ENCODE measurements around the gene SLC45A1. TPM values are rescaled to one million over a fixed set of nuclear protein-coding genes. Genes with fewer than 3 reads are reported as not detected.

SLC45A1 gene
- total and polyA plus RNA-seq, 7 experiments from 2014 or later = 0.15 to 1.5 (median 1.2) TPM

DNA sequence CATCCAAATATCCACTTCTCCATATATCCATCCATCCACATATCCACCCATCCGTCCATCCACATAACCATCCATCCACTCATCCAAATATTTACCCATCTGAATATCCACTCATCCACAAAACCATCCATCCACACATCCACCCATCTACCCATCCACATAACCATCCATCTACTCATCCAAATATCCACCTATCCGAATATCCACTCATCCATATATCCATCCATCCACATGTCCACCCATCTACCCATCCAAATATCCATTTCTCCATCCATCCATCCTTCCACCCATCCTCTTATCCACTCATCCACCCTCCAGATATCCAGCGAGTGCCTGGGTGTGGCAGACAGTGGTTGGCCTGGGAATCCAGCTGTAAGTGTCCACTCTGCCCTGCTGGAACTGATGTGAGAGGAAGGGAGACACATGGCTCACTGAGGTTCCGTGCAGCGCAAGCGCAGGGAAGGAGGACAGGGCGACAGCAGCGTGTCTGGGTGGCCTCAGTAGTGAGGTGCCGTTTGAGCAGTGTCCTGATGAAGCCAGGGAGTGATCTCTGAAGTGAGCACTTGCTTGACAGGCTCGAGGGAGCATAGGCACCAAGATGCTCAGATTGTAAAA, 27.1 kb downstream of the SLC45A1 start:
- Histone ChIP-seq H3K27ac (ENCODE audit: low read depth, low read length) (no peak overlapping the region), H3K36me3 (ENCODE audit: control insufficient read depth in 2 of 3, insufficient read depth in 3 of 3, low read length in 3 of 3) (no peaks in the 10 kb centered on the region), H3K4me3 (ENCODE audit: low read length) (no peak overlapping the region), H3K4me1 (ENCODE audit: control insufficient read depth in 2 of 2, insufficient read depth in 2 of 2, low read length in 2 of 2) (peaks cover 3 to 8% of the 10 kb centered on the region in 2 donors), H3K9me3 (ENCODE audit: control insufficient read depth in 2 of 3, low read length in 3 of 3) (no peaks in the 10 kb centered on the region), H3K27me3 (ENCODE audit: control insufficient read depth in 2 of 2, insufficient read depth in 2 of 2, low read length in 2 of 2) (no peaks in the 10 kb centered on the region)
- H3K4me1 Mint-ChIP-seq = peaks cover 0 to 5% (median 4%) of the 10 kb centered on the region in 7 donors
- ChIA-PET POLR2A (no interaction called here), CTCF (interaction anchor here (0.9 kb wide), 1 partner anchor 314 kb away, joined by 4 read pairs; no protein-coding TSS in a partner anchor)
- ATAC-seq = no peak
- intact Hi-C loops (cut with micrococcal nuclease) = no loop called here
- H3K27ac Mint-ChIP-seq = no peak overlapping the region
- H3K27me3 Mint-ChIP-seq = peaks cover 0 to 3% (median 0%) of the 10 kb centered on the region in 5 donors
- no peaks in the 10 kb centered on the region for H3K9me3 Mint-ChIP-seq
- DNase-seq = no peak
- H3K4me3 Mint-ChIP-seq = no peak overlapping the region
- H3K36me3 Mint-ChIP-seq = peaks cover 0 to 8% (median 0%) of the 10 kb centered on the region in 5 donors

DNA sequence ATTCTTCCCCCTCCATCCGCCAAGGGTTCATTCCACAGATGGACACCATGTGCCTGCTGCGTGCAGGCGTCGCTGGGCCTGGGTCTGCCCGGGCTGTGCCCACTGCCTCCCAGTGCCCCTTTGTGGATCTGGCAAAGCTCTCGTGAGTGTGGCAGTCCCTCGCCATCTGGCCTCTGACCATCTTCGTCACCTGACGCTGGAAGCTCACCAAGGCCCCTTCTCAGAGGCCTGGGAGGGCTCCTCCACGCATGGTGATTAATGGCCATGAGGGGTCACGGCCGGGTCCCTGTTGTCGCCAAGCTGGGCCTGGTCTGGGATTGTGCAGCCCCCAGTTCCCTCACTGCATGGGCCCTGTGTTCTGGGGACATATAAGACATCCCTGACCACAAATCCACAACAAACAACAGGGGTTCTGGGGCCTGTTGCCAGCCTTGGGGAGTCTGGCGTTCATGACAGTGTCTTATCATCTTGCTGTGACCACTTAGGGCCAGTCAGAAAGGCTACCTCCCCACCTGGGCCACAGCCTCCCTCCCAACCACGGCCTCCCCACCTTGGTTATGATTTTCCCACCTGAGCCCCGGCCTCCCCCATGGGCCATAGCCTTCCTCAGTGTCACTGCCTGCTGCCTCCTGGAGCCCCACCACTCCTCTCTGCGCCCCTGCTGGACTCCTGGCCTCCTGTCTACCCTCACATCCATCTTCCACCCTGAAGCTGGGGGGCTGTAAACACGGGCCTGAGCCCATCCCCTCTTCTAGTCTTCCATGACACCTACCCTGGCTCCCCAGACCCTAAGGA, 27.9 kb downstream of the SLC45A1 start:
- Mint-ChIP-seq H3K36me3 (peaks cover 0 to 3% (median 0%) of the 10 kb centered on the region in 5 donors), H3K9me3 (no peaks in the 10 kb centered on the region), H3K4me1 (peaks cover 0 to 5% (median 4%) of the 10 kb centered on the region in 7 donors), H3K27me3 (peaks cover 0 to 3% (median 0%) of the 10 kb centered on the region in 5 donors), H3K4me3 (no peak overlapping the region), H3K27ac (no peak overlapping the region)
- intact Hi-C loops (cut with micrococcal nuclease) = no loop called here
- no peak overlapping the region for H3K4me3 ChIP-seq (ENCODE audit: low read length)
- H3K9me3 ChIP-seq (ENCODE audit: control insufficient read depth in 2 of 3, low read length in 3 of 3) = no peaks in the 10 kb centered on the region
- POLR2A ChIA-PET = no interaction called here
- DNase-seq (no peak), ATAC-seq (no peak)
- H3K27ac ChIP-seq (ENCODE audit: low read depth, low read length) = no peak overlapping the region
- no peaks in the 10 kb centered on the region for H3K36me3 ChIP-seq (ENCODE audit: control insufficient read depth in 2 of 3, insufficient read depth in 3 of 3, low read length in 3 of 3)
- peaks cover 3 to 8% of the 10 kb centered on the region in 2 donors for H3K4me1 ChIP-seq (ENCODE audit: control insufficient read depth in 2 of 2, insufficient read depth in 2 of 2, low read length in 2 of 2)
- no peaks in the 10 kb centered on the region for H3K27me3 ChIP-seq (ENCODE audit: control insufficient read depth in 2 of 2, insufficient read depth in 2 of 2, low read length in 2 of 2)
- CTCF ChIA-PET = interaction anchor here (0.9 to 6.0 kb wide), 2 partner anchors 315 to 332 kb away, joined by 4 to 100 read pairs; no protein-coding TSS in a partner anchor

DNA sequence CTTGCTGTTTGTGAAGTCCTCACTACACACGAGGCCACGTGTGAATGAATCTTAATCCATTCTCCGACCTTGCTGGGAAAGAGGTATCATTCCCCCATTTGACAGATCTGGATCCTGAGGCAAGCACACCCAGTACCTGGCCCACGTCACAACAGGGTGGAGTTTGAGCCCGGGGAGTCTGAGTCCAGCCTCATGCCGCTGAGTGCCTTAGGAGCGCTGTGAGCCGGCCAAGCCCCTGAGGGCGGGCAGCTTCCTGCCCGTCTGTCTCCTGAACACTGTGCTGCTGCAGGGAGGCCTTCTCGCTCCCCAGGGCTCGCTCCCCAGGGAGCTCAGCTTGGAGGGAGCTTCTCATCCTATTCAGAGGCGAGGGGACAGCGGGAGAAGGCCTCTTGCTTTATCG, 29.7 kb downstream of the SLC45A1 start:
- Histone ChIP-seq H3K4me1 (ENCODE audit: control insufficient read depth in 2 of 2, insufficient read depth in 2 of 2, low read length in 2 of 2) (peaks cover 3 to 8% of the 10 kb centered on the region in 2 donors), H3K4me3 (ENCODE audit: low read length) (no peak overlapping the region), H3K9me3 (ENCODE audit: control insufficient read depth in 2 of 3, low read length in 3 of 3) (no peaks in the 10 kb centered on the region), H3K36me3 (ENCODE audit: control insufficient read depth in 2 of 3, insufficient read depth in 3 of 3, low read length in 3 of 3) (peaks cover 0 to 3% (median 0%) of the 10 kb centered on the region in 3 experiments), H3K27ac (ENCODE audit: low read depth, low read length) (no peak overlapping the region), H3K27me3 (ENCODE audit: control insufficient read depth in 2 of 2, insufficient read depth in 2 of 2, low read length in 2 of 2) (no peaks in the 10 kb centered on the region)
- ChIA-PET CTCF (interaction anchor here (0.6 to 6.0 kb wide), 3 partner anchors 308 to 372 kb away, joined by 3 to 100 read pairs (median 3); no protein-coding TSS in a partner anchor), POLR2A (interaction anchor here (0.8 kb wide), 1 partner anchor 332 kb away, joined by 3 read pairs; no protein-coding TSS in a partner anchor)
- no peak for DNase-seq
- ATAC-seq = no peak
- Mint-ChIP-seq H3K27me3 (peaks cover 0 to 3% (median 0%) of the 10 kb centered on the region in 5 donors), H3K27ac (no peak overlapping the region), H3K36me3 (peaks cover 0 to 7% (median 0%) of the 10 kb centered on the region in 5 donors), H3K4me1 (peaks cover 0 to 5% (median 4%) of the 10 kb centered on the region in 7 donors), H3K4me3 (no peak overlapping the region), H3K9me3 (no peaks in the 10 kb centered on the region)
- intact Hi-C loops (cut with micrococcal nuclease) = loop anchor here in 1 of 2 donors (2.0 kb wide), 1 partner anchor 373 kb away; no protein-coding TSS in a partner anchor

- Mint-ChIP-seq H3K27me3 (peaks cover 0 to 3% (median 0%) of the 10 kb centered on the region in 5 donors), H3K4me1 (peaks cover 0 to 5% (median 4%) of the 10 kb centered on the region in 7 donors), H3K36me3 (peaks cover 0 to 7% (median 0%) of the 10 kb centered on the region in 5 donors), H3K4me3 (no peak overlapping the region), H3K9me3 (no peaks in the 10 kb centered on the region), H3K27ac (peak overlapping the region in 3 of 9 donors; percentile 6 to 45 (median 41))
- no peak overlapping the region for H3K4me3 ChIP-seq (ENCODE audit: low read length)
- H3K9me3 ChIP-seq (ENCODE audit: control insufficient read depth in 2 of 3, low read length in 3 of 3) = no peaks in the 10 kb centered on the region
- peaks cover 0 to 8% (median 0%) of the 10 kb centered on the region in 3 experiments for H3K36me3 ChIP-seq (ENCODE audit: control insufficient read depth in 2 of 3, insufficient read depth in 3 of 3, low read length in 3 of 3)
- no peaks in the 10 kb centered on the region for H3K27me3 ChIP-seq (ENCODE audit: control insufficient read depth in 2 of 2, insufficient read depth in 2 of 2, low read length in 2 of 2)
- peaks cover 3 to 8% of the 10 kb centered on the region in 2 donors for H3K4me1 ChIP-seq (ENCODE audit: control insufficient read depth in 2 of 2, insufficient read depth in 2 of 2, low read length in 2 of 2)
- intact Hi-C loops (cut with micrococcal nuclease) = loop anchor here in 1 of 2 donors (2.0 kb wide), 1 partner anchor 373 kb away; no protein-coding TSS in a partner anchor
- DNase-seq (no peak), ATAC-seq (no peak)
- ChIA-PET POLR2A (no interaction called here), CTCF (interaction anchor here (0.6 to 6.0 kb wide), 3 partner anchors 30 to 334 kb away, joined by 3 to 100 read pairs (median 3); no protein-coding TSS in a partner anchor)
- no peak overlapping the region for H3K27ac ChIP-seq (ENCODE audit: low read depth, low read length)
Observed at GRCh38 chr1:8348047-8348776, 30.3 kb downstream of the SLC45A1 start.

DNA sequence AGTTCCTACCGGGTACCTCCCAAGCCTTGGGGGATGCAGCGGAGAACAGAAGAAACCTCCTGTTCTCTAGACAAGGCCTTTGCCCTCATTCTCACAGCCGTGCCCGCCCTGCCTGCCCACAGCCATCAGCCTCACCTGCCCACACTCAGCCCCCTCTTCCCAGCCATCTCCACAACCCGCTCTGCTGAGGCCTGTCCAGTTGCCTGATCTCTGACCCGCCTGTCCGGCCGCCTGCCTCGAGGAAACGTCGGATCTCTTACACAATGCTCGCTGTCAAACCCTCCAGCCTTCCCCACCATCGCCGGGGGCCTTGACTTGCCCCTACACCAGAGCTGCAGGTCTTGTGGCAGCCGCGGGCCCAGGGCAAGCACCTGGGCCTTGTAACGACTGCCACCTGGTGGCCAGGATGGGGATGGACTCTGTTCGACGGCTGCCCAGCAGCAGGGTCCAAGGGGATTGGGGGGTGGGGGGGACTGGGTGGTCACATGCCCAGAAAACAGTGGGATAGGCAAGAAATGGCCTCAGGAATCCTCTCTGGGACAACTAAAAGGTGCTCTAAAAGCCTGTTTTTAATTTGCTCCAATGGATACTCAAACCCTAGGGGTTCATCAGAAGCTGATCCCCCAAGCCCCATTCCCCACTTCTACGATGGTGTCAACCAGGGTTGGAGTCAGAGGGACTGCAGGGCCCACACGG, 31.0 kb downstream of the SLC45A1 start:
- Mint-ChIP-seq H3K4me3 (no peak overlapping the region), H3K4me1 (peaks cover 0 to 5% (median 4%) of the 10 kb centered on the region in 7 donors), H3K27ac (peak overlapping the region in 6 of 9 donors; percentile 6 to 71 (median 27)), H3K9me3 (no peaks in the 10 kb centered on the region), H3K36me3 (peaks cover 0 to 10% (median 3%) of the 10 kb centered on the region in 5 donors), H3K27me3 (peaks cover 0 to 3% (median 0%) of the 10 kb centered on the region in 5 donors)
- H3K27me3 ChIP-seq (ENCODE audit: control insufficient read depth in 2 of 2, insufficient read depth in 2 of 2, low read length in 2 of 2) = no peaks in the 10 kb centered on the region
- ATAC-seq = peak; percentile 88
- POLR2A ChIA-PET = no interaction called here
- intact Hi-C loops (cut with micrococcal nuclease) = loop anchor here (1.0 to 2.0 kb wide), 5 partner anchors 31 to 374 kb away; partner anchors contain the start of gene SLC45A1 (in 1 of the 2)
- DNase-seq = peak; percentile 46 to 77 (median 64)
- peaks cover 0 to 16% (median 4%) of the 10 kb centered on the region in 3 experiments for H3K36me3 ChIP-seq (ENCODE audit: control insufficient read depth in 2 of 3, insufficient read depth in 3 of 3, low read length in 3 of 3)
- H3K9me3 ChIP-seq (ENCODE audit: control insufficient read depth in 2 of 3, low read length in 3 of 3) = no peaks in the 10 kb centered on the region
- CTCF ChIA-PET = interaction anchor here (0.6 to 6.0 kb wide), 5 partner anchors 30 to 1598 kb away, joined by 3 to 100 read pairs (median 9); no protein-coding TSS in a partner anchor
- H3K4me3 ChIP-seq (ENCODE audit: low read length) = no peak overlapping the region
- H3K4me1 ChIP-seq (ENCODE audit: control insufficient read depth in 2 of 2, insufficient read depth in 2 of 2, low read length in 2 of 2) = peaks cover 3 to 8% of the 10 kb centered on the region in 2 donors
- no peak overlapping the region for H3K27ac ChIP-seq (ENCODE audit: low read depth, low read length)

All from naive thymus-derived CD4-positive, alpha-beta T cell (primary cell).